GM19468 (cell line): ENCODE data around the gene SPIRE1.
"Not testable (repeated sequence)": the region's sequence is repeated elsewhere in the genome, so short reads cannot be mapped to it uniquely, and the experiment has no call there.

ENCODE experiments used
- ATAC-seq: cut with Tn5 transposase; IDR thresholded peaks from one replicate; pipeline ENCODE4 v1.9.1; 2021; ENCODE audit warnings: mild to moderate bottlenecking, moderate library complexity, moderate number of reproducible peaks; ENCODE audit not compliant: unreplicated experiment; ENCODE audit errors: extremely low read depth

Gene SPIRE1

GRCh38 chr18:12651651-12652050, 6.3 kb downstream of the SPIRE1 start:
- ATAC-seq: no peak

GRCh38 chr18:12647773-12648172, 10.1 kb downstream of the SPIRE1 start:
- no peak for ATAC-seq

DNA sequence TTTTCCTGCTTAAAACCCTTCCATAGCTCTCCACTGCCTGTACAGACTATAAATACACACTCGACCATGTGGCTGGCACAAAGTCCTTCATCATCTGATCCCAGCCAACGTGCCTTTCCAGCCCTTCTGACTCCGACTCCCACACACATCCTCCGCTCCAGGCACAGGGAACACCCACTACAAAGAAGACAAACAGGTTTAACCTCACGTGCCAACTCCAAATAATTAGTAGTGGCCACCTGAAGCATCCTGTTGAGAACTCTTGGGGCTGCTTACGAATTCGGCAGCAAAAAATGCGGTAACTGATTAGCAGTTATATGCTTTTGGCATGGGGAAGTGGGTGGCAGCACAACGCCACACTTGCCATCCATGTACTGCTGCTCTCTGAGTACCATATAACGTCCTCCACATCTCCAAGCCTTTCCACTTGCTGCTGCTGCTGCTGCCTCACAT, 12.1 kb downstream of the SPIRE1 start:
- no peak for ATAC-seq

DNA sequence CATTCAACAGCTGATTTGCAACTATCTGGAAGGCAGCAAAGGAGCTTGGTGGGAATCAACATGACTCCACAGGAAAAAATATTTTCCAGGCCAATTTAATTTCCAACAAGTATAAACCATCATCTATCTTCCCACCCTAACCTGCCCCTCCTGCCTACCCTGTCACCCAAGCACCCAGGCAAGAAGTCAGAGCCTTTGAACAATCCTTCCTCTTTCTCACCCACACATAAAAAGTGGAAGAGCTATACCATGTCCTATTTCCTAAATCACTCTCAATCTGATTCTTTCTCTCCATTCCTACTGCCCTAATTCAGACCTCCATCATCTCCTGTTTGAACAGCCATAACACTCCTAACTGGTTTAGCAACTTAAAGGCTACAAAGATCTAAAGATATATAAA, 12.7 kb downstream of the SPIRE1 start:
- no peak for ATAC-seq

DNA sequence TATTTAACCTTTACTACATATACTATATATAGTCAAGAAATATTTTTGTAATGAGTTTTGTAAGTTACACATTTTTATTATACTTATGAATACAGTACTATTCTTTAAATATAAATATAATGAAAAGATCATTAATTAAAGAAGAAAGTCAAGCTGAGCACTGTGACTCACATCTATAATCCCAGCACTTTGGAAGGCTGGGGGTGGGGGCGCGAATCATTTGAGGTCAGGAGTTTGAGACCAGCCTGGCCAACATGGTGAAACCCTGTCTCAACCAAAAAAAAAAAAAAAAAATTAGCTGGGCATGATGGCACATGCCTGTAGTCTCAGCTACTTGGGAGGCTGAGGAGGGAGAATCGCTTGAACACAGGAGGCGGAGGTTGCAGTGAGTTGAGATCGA, 14.2 kb downstream of the SPIRE1 start:
- not testable (repeated sequence) for ATAC-seq

- no peak for ATAC-seq
Measured at GRCh38 chr18:12640881-12641200, 17.1 kb downstream of the SPIRE1 start.

DNA sequence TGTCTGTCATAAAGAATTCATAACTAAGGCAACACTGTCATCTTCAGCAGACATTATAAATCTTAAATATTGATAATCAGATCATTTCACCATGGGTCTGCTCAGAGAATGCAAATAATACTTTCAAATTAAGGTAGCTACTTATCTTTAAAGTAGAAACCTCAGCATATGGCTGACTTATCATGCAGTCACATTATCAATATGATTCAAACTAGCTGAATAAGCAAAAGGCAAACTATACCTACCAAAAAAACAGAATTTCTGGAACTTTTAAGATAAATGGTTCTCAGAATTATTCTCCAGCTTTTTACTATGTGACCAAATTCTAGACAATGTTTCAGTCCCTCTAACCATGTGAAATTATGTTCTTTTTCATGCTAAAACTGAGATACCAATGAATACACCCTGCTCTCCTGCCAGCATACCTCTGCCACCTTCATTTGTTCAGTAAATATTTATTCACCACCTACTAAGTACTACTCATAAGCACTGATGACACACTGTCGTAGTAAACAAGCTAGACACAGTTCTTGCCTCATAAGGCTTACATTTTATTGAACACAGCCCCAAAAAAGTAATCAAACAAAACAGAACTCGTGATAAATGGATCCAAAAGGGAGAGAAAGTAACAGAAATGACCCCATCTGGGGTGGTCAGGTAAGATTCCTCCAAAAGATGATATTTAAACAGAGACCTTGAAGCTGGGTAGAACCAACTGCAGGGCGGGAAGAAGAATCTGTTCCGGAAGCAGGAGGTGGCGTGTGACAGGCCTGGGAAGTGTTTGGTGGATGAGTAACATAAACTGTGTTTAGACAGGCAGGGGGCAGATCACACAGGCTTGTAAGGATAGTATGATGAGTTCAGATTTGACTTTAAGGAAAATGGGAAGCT, 17.7 kb downstream of the SPIRE1 start:
- ATAC-seq: no peak

DNA sequence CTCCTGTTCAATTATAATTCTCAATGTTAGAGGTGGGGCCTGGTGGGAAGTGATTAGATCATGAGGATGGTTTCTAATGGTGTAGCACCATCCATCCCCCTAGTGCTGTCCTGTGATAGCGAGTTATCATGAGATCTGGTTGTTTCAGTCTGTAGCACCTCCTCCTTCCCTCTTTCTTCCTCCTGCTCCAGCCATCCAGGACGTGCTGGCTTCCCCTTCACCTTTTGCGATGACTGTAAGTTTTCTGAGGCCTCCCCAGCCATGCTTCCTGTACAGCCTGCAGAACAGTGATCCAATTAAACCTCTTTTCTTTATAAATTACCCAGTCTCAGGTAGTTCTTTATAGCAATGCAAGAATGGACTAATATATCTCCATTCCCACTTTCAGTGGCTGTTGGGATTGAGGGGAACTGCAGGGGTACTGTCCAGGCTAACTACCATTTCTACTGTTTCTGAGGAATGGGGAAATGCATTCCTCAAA, 19.2 kb downstream of the SPIRE1 start:
- no peak for ATAC-seq

DNA sequence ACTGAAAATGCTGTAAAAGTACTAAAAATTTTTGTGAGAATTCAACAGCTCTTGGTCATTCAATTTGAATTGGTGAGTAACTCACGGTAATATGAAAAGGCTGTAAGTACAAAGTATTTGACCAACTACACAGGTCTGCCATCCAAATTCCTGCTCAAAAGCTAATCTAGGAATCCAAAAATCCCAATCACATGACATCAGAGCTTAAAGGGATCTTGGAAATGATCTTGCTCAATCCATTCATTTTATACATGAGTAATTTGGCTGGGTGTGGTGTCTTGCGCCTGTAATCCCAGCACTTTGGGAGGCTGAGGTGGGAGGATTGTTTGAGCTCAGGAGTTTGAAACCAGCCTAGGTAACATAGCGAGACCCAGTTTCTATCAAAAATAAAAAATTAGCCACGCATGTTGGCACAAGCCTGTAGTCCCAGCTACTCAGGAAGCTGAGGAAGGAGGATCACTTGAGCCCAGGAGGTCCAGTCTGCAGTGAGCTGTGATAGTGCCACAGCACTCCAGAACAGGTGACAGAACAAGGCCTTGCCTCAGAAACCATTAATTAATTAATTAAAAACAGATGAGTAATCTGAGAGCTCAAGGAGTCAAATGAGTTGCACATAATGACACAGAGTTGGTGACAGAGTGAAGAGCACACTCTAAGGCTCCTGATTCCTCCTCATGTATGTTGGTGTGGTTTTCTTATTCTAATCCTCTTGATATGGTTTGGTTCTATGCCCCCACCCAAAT, 19.8 kb downstream of the SPIRE1 start:
- ATAC-seq: no peak

DNA sequence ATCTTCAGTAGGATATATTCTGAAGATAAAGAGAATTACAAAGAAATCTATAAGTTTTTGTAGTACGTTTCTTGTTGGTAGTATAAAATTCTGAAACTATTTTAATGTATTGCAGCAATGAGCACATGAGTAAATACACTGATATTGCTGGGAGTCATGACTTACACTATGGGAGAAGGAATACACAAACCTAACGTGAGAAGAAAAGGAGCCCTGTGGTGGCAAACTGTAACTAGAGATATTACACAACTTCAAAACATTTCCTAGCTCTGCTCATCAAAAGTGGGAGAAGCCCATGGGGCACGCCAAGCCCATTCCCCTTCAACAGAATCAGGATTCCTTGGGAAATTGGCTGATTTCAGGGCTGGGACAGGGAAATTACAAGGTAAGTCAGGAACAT, 20.5 kb downstream of the SPIRE1 start:
- no peak for ATAC-seq

GRCh38 chr18:12631831-12632477, 26.0 kb downstream of the SPIRE1 start:
- no peak for ATAC-seq

DNA sequence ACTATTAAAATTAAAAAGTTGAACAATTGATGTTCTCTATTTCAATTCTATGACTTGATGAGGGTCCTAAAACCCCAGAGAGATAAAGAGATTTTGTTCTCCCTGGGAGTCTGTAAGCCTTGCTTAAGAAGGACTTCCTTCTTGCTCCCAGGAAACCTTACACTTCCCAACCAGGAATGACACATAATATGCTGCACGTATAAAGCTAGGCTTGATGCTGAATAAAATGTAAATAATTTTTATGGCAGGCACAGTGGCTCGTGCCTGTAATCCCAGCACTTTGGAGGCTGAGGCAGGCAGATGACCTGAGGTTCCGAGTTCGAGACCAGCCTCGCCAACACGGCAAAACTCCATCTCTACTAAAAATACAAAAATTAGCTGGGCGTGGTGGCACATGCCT, 27.8 kb downstream of the SPIRE1 start:
- ATAC-seq: no peak

DNA sequence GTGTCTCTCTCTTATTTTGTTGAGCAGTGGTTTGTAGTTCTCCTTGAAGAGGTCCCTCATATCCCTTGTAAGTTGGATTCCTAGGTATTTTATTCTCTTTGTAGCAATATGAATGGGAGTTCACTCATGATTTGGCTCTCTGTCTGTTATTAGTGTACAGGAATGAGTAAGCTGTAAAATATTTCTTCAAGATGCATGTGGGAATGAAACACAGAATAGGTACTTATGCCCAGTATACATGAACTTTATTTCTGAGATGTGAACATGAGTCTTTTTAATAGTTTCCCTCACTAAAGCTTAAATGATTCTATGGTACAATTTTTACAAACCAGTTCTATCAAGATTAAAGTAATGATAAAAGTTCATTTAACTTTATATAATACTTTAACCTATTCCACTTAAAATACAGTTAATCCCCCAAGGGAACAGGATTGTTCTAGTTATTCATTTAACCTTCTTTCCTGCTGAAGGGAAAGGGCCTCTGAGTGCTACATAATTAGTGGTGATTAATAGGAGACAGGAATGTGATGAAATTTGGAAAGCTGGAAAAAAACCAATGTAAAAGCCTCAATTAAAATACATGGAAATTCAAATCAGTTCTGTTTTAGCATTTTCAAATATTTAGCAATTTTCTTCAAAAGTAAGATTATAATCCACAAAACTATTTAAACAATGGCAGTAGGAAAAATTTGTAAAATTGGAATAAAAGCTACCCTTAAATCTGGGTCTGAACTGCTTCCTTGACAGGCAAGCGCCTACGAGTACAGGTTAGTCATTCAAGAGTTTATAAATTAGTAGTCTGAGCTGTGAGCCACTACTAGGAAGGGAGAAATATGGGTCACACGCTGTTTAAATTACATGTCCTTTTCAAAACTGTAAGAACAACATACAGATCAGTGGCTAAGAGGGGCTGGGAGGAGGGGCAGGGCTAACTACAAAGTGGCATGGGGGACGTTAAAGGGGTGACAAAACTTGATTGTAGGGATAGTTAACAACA, 28.9 kb downstream of the SPIRE1 start:
- ATAC-seq: no peak

GRCh38 chr18:12627199-12627598, 30.7 kb downstream of the SPIRE1 start:
- ATAC-seq: not testable (repeated sequence)

DNA sequence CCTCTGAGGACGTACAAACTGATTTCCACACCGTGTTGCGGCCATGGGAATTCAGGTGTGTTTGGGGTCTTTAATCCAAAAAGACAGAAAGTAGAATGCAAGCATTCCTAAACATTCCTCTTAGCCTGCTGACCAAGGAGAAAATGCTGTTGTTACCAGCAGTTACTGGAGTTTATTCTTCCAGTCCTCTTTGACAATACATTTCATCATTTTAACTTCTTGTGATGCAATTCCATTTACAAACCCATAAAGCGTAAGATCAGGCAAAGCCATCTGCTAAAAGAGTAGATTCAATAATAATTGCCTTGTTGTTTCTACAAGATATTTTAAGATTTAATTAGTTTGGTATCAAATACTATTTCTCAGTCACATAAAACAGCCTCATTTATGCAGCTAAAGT, 32.7 kb downstream of the SPIRE1 start:
- ATAC-seq: no peak

- ATAC-seq: no peak
Measured at GRCh38 chr18:12621742-12622306, 36.1 kb downstream of the SPIRE1 start.

DNA sequence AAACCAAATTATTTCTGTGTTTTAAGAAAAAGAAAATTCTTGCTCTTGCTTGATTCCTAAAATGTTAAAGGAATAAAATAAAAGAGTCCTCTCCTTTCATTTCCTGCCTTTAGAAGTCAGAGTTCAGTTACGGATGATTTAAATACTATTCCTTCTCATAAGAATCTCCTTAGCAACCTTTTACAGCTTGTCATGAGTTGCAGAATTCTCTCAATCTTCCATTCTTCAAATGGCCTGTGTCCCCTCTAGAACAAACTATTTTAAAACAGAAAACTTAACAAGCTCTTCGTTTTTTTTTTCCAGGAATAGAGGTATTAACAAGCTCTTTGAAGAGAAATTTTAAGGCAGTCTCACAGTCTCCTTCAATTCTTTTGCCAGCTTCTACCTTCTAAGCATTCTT, 42.2 kb downstream of the SPIRE1 start:
- ATAC-seq: no peak

- no peak for ATAC-seq
Measured at GRCh38 chr18:12608301-12608700, 49.6 kb downstream of the SPIRE1 start.

DNA sequence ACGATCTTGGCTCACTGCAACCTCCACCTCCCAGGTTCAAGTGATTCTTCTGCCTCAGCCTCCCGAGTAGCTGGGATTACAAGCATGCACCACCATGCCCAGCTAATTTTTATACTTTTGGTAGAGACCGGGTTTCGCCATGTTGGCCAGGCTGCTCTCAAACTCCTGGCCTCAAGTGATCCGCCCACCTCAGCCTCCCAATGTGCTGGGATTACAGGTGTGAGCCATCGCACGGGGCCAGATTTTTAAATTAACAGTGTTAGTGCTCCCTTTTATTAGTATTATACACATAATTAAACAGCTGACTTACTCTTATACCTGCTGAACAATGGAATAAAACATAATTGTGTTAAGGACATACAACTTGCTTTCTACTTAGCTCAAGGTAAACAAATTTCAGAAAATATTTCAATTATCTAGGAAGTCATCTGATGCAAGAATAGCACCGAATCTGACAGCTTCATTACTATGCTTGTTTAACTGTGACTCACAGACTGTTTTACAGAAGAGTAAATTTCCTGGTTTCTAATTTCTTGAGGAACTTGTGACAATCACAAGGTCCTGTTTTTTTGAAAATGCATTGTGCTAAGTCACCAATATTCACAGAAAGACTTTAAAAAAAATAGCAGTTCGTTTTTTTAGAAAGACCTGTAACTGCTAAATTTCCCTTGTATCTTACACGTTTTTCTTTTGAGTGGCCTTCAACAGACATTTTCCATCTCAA, 51.2 kb downstream of the SPIRE1 start:
- ATAC-seq: no peak
